HG03439 (cell line): ENCODE results near the gene CADM2.

Source experiments
- ATAC-seq: cut with Tn5 transposase; IDR thresholded peaks from one replicate; pipeline ENCODE4 v1.9.1; 2021; ENCODE audit warnings: mild to moderate bottlenecking, moderate library complexity; ENCODE audit not compliant: unreplicated experiment

Gene CADM2

DNA sequence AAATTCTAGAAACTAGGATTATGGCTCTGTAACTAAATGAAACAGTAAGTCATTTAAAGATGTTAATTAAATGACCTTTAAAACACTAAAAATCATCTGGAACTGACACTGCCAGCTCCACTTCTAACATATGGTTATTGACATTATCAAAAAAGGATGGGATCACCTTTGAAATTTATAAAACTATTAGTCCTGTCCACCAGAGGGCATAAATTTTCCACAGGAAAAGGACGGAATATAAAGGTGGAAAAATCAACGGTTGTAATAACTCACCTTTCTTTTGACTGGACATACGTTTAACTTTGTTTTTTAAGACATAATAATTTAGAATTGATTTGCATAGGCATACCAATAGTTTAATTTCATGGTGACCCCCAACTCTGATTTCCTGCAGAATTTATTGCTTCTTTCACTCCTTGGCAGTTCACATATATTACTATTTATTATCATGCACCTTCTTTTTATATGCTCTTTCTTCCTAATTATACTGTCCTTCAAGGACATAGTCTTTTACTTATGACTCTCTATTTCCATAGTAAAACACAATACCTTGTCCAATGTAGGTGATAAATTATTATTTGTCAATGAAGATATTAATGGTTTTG lies 345.7 kb downstream of the CADM2 start:
- ATAC-seq: no peak

DNA sequence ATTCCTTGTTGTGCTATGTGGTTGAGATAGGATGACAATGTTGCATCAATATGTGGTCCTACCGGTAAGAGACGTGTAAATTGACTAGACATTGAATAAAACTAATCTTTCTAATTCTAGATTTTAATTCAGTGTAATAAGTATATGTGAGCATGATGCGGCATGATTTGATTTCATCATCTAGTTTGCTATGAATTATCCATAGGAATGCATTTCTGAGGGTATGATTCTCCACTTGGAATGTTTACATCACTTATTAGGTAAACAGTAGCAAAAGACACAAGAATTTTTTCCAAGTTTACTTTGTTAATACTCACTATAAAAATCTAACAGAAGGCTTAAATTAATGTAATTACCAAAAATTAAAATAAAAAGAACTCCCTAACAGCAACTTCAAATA lies 353.5 kb downstream of the CADM2 start:
- ATAC-seq: no peak

DNA sequence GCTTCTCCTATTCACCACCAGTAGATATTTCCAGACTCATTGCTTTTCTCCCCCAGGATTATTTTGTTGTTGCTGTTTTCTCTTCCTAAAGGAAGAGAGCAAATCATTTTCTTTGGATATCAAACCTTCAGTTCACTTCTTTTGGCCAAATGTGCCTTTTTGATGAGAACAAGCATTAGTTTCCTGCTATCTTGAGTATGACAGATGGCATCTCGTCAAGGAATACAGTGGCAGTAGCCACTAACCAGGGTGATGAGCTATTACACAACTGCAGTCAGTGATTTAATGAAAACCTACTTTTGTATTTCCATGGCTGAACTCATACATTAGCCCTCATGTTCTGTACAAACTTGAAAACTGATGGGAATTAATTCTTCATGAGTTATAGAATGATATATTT lies 354.6 kb downstream of the CADM2 start:
- ATAC-seq: no peak

DNA sequence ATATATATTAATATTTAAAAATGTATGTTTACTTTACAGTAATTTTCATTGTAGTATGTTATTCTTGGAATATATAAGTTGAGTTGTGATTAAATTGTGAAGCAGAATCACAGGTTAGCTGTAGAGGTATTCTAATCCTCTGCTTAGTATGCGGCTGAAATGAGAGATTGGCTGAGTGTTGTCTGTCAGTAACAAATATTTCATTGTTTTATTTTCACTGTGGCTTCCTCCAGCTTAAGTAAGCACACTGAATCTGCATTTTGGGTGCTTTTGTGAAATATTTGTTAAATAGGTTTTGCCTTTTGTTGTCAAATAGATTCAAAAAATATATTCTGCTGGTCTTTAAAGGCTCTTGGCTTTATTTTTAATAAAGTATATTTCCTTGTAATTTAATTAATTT lies 357.5 kb downstream of the CADM2 start:
- no peak for ATAC-seq

DNA sequence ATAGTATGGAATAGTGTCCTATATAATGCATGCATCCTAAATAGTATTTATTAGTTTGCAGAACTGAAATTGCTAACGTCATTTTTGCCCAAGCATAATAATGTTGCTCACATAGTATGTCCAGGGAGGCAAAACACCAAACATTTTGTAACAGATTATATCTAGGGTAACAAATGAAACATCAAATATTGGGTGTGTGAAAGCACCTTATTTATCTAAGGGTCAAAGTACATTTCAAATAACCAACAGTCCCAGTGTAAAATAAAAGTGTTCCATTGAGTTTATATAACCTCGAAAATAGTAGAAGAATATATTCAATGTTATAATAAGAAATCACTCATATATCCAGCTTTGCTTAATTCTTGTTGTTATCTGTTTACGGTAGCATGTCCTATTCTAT lies 363.1 kb downstream of the CADM2 start:
- ATAC-seq: no peak

DNA sequence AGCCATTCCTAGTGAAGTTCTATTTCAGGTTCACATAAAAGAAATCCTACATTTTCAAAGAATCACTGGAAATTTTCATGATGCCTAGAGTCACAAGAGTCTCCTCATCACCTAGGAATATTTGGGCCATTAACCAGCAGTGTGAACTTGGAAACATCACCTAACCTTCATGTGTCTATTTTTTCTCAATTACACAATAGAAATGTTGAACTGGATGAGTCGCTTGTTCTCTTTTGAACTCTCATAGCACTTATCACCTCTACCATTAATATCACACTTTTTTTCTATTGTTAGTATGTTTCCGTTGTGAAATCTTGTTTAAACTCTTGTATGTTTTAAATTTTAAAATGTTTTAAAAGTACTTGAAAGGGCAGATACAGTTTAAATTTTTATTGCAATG lies 371.3 kb downstream of the CADM2 start:
- ATAC-seq: no peak

DNA sequence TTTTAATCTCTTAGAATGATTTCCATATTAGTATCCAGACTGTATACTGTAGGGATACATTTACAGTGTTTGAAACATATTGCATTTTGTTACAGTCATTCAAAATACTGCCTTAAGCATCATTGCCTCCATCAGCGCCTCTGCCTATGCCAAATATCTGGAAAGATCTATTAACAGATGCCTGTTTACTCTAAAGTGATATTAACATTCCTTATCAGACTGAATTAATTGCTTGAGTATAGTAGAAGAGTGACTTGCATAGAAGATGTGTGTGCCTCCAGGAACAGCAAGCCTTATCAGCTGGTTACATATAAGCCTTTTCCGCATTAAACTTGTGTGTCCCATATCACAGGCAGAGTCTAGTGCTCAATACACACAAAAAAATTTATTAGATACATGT lies 379.1 kb downstream of the CADM2 start:
- ATAC-seq: no peak

DNA sequence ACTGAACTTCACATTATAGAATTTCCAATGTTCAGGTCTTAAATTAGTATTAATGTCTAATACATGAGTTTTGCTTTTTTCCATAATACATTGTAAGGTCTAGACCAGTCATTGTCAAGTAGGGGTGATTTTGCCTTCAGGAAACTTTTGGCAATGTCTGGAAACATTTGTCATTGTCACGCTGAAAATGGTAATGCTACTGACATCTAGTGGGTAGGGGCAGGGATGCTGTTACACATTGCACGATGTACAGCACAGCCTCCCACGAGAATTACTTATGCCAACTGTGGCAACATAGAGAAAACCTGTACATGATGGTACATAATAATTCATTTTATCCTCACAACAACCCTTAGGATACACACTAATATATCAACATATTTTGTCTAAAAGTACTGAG lies 384.1 kb downstream of the CADM2 start:
- ATAC-seq: no peak

DNA sequence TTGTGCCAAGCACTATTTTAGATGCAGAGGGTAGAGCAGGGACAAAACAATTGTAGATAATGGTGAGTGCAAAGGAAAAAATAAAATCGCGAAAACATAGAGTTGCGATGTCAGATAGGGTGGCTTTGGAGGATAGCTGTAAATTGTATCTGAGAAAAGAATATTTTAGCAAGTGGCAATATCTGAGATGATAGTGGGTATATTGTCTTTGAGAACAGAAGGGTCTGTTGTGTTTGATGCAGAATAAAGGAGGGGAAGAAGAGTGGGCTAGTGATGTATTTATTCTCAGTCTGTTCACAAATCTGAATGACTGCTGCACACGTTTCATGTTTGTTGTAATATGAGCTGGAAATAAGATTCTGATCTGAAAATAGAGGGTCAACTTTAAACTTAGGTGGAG lies 396.8 kb downstream of the CADM2 start:
- no peak for ATAC-seq

DNA sequence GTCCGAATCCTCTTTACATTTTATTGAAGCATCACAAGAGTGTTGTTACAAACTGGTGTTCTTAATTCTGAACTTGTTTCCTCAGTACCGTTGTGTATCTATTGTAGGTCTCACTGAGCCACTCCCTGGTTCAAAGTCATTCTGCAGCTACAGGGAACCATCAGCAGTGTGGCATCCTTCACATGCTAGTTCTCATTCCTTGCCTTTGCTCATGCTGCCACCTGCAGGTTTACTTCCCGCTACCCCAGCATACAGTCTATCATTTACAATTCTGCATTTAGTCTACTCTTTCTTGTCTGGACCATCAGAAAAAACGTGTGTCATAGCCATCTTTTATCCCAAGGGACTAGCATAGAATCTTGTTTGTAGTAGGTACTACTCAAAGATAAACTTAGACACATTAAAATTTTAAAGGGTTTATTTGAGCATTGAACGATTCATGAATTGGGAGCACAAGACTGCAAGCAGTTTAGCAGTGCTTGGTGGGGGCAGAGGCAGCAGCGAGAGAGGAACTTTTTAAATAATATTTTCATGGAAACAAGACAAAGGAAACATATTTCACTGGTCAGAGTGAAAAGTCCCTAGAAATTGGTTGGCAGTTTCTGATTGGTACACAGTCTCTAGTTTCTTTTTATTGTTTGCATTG lies 402.1 kb downstream of the CADM2 start:
- peak; percentile 75 for ATAC-seq

DNA sequence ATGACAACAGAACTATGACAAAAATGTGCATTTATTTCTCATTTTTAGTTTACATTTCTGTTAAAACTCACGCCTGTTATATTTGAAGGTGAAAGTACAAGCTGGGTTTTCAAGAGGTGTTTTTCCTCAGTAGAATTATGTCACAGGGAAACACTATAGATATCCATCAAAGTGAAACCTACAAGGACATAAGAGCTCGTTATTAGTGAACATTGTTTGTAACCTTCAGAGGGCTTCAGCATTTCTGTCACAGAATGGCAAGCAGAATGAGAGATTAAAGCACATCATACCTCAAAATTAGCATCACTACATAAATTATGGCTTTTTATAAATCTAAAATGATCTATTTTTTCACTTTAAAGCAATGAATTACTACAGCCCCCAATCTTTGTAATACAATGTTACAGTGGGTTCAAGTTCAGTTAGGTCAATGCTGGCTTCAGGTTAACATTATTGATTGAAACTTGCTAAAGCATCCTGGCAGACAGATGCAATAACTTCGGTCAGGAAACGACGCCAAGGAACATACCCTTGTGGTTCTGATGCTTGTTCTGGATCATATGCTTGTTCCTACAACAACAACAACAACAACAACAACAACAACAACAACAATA lies 405.6 kb downstream of the CADM2 start:
- ATAC-seq: no peak

DNA sequence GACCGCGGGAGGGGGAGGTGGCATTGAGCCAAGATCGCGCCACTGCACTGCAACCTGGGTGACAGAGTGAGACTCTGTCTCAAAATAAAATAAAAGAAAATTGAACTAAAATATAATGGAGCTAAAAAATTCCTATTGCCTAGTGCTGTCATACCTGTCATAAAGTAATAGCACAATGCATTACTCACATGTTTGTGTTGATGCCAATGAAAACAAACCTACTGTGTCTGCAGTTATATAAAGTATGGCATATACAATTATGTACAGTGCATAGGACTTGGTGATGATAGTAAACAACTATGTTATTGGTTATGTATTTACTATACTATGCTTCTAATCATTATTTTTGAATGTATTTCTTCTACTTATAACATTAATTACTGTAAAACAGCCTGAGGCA lies 411.6 kb downstream of the CADM2 start:
- no peak for ATAC-seq

DNA sequence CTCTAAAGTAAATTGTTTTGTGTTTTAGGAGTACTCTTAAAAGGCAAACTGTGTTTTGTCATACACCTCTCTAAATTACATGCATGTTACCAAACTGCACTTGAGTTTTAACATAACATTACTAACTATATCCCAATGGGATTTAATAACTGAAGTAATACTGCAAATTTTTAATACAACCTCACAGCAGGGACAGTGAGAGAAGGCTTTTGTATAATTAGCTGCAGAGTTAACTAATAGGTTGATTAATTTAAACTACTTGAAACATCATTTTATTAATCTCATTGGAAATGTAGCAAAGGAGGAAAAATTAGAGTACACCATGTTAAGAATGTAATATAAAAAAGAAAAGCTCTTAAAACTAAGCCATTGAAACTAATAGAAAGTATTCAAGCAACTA lies 417.3 kb downstream of the CADM2 start:
- no peak for ATAC-seq

DNA sequence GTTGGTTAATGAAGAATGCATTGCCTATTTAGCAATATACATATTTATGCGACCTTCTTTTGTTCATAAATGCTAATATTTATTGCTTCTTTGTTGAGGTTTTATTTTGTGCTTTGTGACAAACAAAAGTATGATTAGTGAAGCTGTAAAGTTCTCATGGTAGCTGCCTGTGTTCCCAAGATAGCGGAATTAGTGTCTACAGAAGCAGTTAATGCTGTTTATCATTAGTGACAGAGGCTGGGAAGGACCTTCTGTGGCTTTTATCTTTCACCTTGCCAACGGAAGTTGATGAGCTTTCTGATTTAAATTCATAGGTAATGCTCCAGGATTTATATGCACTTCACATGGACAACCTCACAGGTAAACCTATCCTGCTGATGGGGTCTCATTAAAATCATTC lies 418.3 kb downstream of the CADM2 start:
- no peak for ATAC-seq

DNA sequence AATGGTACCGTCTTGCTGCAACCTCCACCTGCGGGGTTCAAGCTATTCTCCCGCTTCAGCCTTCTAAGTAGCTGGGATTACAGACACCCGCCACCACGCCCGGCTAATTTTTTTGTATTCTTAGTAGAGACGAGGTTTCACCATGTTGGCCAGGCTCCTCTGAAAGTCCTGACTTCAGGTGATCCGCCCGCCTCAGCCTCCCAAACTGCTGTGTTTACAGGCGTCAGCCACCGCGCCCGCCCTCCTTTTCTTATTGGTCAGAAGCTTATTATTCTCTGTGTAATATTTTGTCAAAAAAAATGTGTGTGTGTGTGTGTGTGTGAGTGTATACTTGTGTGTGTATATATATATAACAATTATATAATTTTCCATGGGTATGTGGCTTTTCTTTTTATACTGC lies 425.6 kb downstream of the CADM2 start:
- no peak for ATAC-seq

DNA sequence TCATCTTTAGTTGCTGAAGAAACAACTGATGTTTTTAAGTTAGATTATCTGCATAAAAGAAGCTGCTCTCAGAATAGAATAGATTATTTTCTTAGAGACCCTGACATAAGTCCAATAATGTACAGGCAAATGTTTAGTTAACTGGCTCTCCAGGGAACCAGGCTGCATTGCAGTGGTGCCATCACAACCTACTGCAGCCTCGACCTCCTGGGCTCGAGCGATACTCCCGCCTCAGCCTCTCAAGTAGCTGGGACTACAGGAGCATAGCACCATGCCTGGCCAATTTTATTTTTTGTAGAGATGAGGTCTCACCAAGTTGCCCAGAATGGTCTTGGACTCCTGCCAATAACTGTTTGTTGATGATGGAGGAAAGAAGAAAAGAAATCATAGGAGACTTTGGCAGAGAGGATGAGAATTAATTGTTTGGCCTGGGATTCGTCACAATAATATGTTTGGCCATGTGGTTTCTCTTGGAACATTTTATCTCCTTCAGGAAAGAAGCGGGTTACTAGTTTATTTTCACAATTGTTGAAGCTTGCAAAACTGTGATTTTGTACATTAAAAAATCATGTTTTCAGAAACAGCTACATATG lies 429.2 kb downstream of the CADM2 start:
- no peak for ATAC-seq

DNA sequence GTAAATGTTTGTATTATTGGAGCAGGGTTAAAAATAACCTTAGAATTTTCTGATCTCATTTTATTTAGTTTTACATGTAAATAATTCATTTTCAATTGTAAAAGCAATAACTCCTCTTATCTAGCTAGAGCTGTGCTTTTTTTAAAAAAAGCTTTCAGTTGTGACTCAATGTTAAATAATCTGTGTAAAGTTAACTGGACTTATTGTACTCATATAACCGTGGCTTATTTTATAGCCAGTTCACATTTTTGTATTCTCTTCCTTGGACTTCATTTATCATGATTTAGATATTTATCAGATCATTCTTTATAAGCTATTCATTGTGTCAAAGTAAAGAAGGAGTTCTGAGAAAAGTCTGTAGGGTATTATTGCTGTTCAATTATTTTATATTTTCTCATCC lies 435.6 kb downstream of the CADM2 start:
- ATAC-seq: no peak

DNA sequence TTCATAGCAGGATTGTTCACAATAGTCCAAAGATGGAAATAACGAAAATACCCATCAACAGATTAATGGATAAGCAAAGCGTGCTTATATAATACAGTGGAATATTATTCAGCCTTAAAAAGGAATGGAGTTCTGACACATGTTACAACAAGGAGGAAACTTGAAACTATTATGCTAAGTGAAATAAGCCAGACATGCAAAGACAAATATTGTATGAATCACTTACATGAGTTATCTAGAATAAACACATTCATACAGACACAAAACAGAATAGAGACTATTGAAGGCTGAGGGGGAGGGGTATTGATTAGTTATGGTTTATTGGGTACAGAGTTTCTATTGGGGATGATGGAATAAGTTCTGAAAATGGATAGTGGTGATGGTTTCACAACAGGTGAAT lies 438.6 kb downstream of the CADM2 start:
- ATAC-seq: no peak

DNA sequence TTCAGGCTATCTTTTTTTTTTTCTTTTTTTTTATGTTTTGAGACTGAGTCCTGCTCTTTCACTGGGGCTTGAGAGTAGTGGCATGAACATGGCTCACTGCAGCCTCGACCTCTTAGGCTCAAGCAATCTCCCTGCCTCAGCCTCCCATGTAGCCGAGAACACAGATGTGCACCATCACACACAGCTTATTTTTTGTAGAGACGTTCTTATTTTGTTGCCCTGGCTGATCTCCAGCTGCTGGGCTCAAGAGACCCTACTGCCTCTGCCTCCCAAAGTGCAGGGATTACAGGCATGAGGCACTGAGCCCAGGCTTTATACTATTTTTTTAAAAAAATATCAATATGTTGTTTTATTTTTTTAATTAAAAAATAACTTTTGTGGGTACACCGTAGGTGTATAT lies 467.3 kb downstream of the CADM2 start:
- no peak for ATAC-seq

DNA sequence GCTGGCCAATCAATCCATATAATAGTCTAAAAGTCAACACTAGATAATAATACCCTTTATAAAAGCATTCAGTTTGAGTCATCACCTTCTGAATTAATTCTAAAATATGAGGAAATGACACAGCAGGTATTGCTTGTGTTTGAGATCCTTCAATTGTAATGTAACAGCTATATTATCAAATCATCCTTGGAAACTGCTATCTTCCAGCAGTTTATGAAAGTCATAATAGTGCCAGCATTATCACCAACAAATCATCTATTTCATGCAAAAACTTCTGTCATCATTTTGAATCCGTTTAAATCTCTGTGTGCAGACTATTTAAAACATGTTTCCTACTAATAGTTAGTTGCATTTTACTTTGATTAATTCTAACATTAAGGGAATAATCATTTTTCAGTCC lies 468.7 kb downstream of the CADM2 start:
- ATAC-seq: no peak

DNA sequence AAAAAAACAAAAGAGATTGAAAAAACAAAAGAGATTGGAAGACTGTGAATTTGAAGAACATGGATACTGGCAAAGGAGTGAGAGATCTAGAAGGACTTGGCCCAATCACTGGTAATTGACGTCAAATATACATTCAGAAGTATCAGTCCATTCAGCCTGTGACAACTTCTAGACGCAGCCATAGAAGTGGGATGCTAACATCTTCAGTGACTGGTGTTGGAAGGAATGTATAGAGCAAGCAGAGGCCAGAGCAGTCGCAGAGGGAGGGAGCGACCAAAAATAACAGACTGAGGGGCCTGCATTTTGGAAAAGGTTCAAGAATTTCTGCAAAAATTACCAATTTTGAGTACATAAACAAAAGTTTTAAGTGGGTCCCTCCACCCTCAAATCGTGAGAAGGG lies 473.3 kb downstream of the CADM2 start:
- ATAC-seq: no peak

DNA sequence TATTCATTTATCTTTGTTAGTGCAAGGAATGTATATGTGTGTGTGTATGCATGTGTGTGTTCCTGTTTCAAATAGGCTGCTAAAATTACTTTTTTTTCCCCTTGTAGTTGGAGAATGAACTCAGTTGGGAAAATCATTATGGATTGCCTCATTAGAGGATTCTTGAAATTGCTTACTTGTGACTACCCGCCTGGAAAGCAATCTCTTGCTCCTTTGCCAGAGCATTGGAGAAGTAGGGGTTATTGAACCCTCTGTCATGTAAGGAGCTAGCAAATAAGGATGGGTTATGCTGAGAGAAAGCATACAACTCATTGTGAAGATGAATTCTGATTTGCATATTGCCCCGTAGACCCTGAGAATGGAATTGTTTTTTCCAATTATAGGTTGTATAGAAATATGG lies 474.5 kb downstream of the CADM2 start:
- ATAC-seq: no peak
